Fibroblast of villous mesenchyme (primary cell): ENCODE results near the gene EWSR1. TPM values are rescaled to one million over a fixed set of nuclear protein-coding genes. Genes with fewer than 3 reads are reported as not detected.

Experiments
- DNase-seq: peaks from one replicate; pipeline ENCODE4 v3.0.0-alpha.2; 2010; ENCODE audit warnings: low read depth
- H3K4me3 ChIP-seq: 2 replicates; pipeline ENCODE4 v1.5.1; 2011; ENCODE audit warnings: low read depth, mild to moderate bottlenecking, low read length
- CTCF ChIP-seq: IDR thresholded peaks from 2 replicates; pipeline ENCODE4 v1.5.1; 2012; ENCODE audit warnings: low read depth, mild to moderate bottlenecking, low read length; ENCODE audit not compliant: insufficient read depth
- total RNA-seq: library from RNA; depleted of rRNA; stranded (reverse); fragments of >200 nt; gene quantifications from 2 replicates; pipeline ENCODE4 v1.2.3, GENCODE V29; 2012

Gene EWSR1
- total RNA-seq, 1 donor, result 207 TPM

GRCh38 chr22:29311464-29312217 lies 43.6 kb downstream of the EWSR1 start:
- TF ChIP-seq CTCF, result no peak
- no peak overlapping the region for H3K4me3 ChIP-seq

GRCh38 chr22:29312218-29313125 lies 44.4 kb downstream of the EWSR1 start:
- TF ChIP-seq CTCF, result no peak
- H3K4me3 ChIP-seq, result no peak overlapping the region
- DNase-seq, result no peak

More at GRCh38 chr22:29311464-29312217, 43.6 kb downstream of the EWSR1 start:
- DNase-seq, result no peak

- peak; percentile 63 for TF ChIP-seq CTCF
- H3K4me3 ChIP-seq, result no peak overlapping the region
- DNase-seq, result peak; percentile 22
Measured at GRCh38 chr22:29313126-29313575, 45.1 kb downstream of the EWSR1 start.

GRCh38 chr22:29313576-29314466 lies 45.8 kb downstream of the EWSR1 start:
- no peak for DNase-seq
- H3K4me3 ChIP-seq, result no peak overlapping the region
- TF ChIP-seq CTCF, result no peak

GRCh38 chr22:29314537-29315285 lies 46.6 kb downstream of the EWSR1 start:
- H3K4me3 ChIP-seq, result no peak overlapping the region
- no peak for TF ChIP-seq CTCF
- no peak for DNase-seq
